Measurements from ENCODE around the gene LRRFIP2.

GRCh38 chr3:37054370-37054769 lies 120.0 kb downstream of the LRRFIP2 start:
- TF ChIP-seq, protein P1, sequence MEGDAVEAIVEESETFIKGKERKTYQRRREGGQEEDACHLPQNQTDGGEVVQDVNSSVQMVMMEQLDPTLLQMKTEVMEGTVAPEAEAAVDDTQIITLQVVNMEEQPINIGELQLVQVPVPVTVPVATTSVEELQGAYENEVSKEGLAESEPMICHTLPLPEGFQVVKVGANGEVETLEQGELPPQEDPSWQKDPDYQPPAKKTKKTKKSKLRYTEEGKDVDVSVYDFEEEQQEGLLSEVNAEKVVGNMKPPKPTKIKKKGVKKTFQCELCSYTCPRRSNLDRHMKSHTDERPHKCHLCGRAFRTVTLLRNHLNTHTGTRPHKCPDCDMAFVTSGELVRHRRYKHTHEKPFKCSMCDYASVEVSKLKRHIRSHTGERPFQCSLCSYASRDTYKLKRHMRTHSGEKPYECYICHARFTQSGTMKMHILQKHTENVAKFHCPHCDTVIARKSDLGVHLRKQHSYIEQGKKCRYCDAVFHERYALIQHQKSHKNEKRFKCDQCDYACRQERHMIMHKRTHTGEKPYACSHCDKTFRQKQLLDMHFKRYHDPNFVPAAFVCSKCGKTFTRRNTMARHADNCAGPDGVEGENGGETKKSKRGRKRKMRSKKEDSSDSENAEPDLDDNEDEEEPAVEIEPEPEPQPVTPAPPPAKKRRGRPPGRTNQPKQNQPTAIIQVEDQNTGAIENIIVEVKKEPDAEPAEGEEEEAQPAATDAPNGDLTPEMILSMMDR (IDR thresholded peaks at IDR 0.05; ENCODE audit: insufficient read depth, low read length) = no peak
- TF ChIP-seq POLR2AphosphoS5 (IDR thresholded peaks at IDR 0.05; ENCODE audit: low read depth) (no peak), SPI1 (IDR thresholded peaks at IDR 0.05; ENCODE audit: borderline replicate concordance, low read depth) (no peak)
- TF ChIP-seq, protein P2, sequence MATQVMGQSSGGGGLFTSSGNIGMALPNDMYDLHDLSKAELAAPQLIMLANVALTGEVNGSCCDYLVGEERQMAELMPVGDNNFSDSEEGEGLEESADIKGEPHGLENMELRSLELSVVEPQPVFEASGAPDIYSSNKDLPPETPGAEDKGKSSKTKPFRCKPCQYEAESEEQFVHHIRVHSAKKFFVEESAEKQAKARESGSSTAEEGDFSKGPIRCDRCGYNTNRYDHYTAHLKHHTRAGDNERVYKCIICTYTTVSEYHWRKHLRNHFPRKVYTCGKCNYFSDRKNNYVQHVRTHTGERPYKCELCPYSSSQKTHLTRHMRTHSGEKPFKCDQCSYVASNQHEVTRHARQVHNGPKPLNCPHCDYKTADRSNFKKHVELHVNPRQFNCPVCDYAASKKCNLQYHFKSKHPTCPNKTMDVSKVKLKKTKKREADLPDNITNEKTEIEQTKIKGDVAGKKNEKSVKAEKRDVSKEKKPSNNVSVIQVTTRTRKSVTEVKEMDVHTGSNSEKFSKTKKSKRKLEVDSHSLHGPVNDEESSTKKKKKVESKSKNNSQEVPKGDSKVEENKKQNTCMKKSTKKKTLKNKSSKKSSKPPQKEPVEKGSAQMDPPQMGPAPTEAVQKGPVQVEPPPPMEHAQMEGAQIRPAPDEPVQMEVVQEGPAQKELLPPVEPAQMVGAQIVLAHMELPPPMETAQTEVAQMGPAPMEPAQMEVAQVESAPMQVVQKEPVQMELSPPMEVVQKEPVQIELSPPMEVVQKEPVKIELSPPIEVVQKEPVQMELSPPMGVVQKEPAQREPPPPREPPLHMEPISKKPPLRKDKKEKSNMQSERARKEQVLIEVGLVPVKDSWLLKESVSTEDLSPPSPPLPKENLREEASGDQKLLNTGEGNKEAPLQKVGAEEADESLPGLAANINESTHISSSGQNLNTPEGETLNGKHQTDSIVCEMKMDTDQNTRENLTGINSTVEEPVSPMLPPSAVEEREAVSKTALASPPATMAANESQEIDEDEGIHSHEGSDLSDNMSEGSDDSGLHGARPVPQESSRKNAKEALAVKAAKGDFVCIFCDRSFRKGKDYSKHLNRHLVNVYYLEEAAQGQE (IDR thresholded peaks at IDR 0.05; ENCODE audit: insufficient replicate concordance, low read depth) = no peak

Measured in HL-60 (cell line).